ENCODE measurements around the gene CYP27B1. TPM values are rescaled to one million over a fixed set of nuclear protein-coding genes. Genes with fewer than 3 reads are reported as not detected.

Gene CYP27B1
- total and polyA plus RNA-seq, 2 experiments from 2014 or later, result 0.33 to 1.3 TPM

GRCh38 chr12:57755454-57756372 lies 11.2 kb downstream of the CYP27B1 start:
- Histone ChIP-seq H3K27ac (no peak overlapping the region), H3K36me3 (peaks cover 9% of the 10 kb centered on the region), H3K9me3 (ENCODE audit: low read depth) (no peaks in the 10 kb centered on the region), H3K27me3 (peaks cover 21% of the 10 kb centered on the region), H3K4me1 (ENCODE audit: low read depth) (peaks cover 12% of the 10 kb centered on the region), H3K4me3 (peak overlapping the region; percentile 83)
- no peak for TF ChIP-seq CTCF (IDR thresholded peaks at IDR 0.05; ENCODE audit: low read depth, low read length)
- DNase-seq (ENCODE audit: low read depth in 1 of 2, low spot score in 1 of 2), result peak in 1 of 2 donors; percentile 60

GRCh38 chr12:57755194-57755453 lies 11.8 kb downstream of the CYP27B1 start:
- DNase-seq (ENCODE audit: low read depth in 1 of 2, low spot score in 1 of 2), result no peak
- peaks cover 15% of the 10 kb centered on the region for H3K36me3 ChIP-seq
- peaks cover 12% of the 10 kb centered on the region for H3K4me1 ChIP-seq (ENCODE audit: low read depth)
- H3K4me3 ChIP-seq, result peak overlapping the region; percentile 83
- TF ChIP-seq CTCF (IDR thresholded peaks at IDR 0.05; ENCODE audit: low read depth, low read length), result no peak
- no peaks in the 10 kb centered on the region for H3K9me3 ChIP-seq (ENCODE audit: low read depth)
- no peak overlapping the region for H3K27ac ChIP-seq
- peaks cover 21% of the 10 kb centered on the region for H3K27me3 ChIP-seq

- no peak within 1 kb of the TSS for H3K27ac ChIP-seq
Observed at GRCh38 chr12:57754411-57755193, 12.3 kb downstream of the CYP27B1 start, which contains the start of gene MARCHF9. MARCHF9 (plus strand) TSS chr12:57755103; CDS start chr12:57755529, 426 bp downstream.

GRCh38 chr12:57753756-57754337 lies 13.0 kb downstream of the CYP27B1 start:
- no peak for TF ChIP-seq CTCF (IDR thresholded peaks at IDR 0.05; ENCODE audit: low read depth, low read length)
- peaks cover 18% of the 10 kb centered on the region for H3K36me3 ChIP-seq
- no peak overlapping the region for H3K27ac ChIP-seq
- DNase-seq (ENCODE audit: low read depth in 1 of 2, low spot score in 1 of 2), result no peak
- H3K9me3 ChIP-seq (ENCODE audit: low read depth), result no peaks in the 10 kb centered on the region
- H3K4me1 ChIP-seq (ENCODE audit: low read depth), result peaks cover 12% of the 10 kb centered on the region
- H3K27me3 ChIP-seq, result peaks cover 21% of the 10 kb centered on the region
- no peak overlapping the region for H3K4me3 ChIP-seq

More at GRCh38 chr12:57754411-57755193, 12.3 kb downstream of the CYP27B1 start, which contains the start of gene MARCHF9:
- no peaks in the 10 kb centered on the region for H3K9me3 ChIP-seq (ENCODE audit: low read depth)
- H3K4me3 ChIP-seq, result peak within 1 kb of the TSS; percentile 83
- DNase-seq (ENCODE audit: low read depth in 1 of 2, low spot score in 1 of 2), result peak in 1 of 2 donors; percentile 64
- peaks cover 15% of the 10 kb centered on the region for H3K36me3 ChIP-seq
- H3K27me3 ChIP-seq, result peaks cover 21% of the 10 kb centered on the region
- peaks cover 12% of the 10 kb centered on the region for H3K4me1 ChIP-seq (ENCODE audit: low read depth)
- TF ChIP-seq CTCF (IDR thresholded peaks at IDR 0.05; ENCODE audit: low read depth, low read length), result no peak

GRCh38 chr12:57752668-57753000 lies 14.2 kb downstream of the CYP27B1 start:
- Histone ChIP-seq H3K36me3 (peaks cover 18% of the 10 kb centered on the region), H3K27ac (no peak overlapping the region), H3K4me3 (peak overlapping the region; percentile 3), H3K9me3 (ENCODE audit: low read depth) (no peaks in the 10 kb centered on the region), H3K27me3 (peaks cover 15% of the 10 kb centered on the region), H3K4me1 (ENCODE audit: low read depth) (peaks cover 12% of the 10 kb centered on the region)
- TF ChIP-seq CTCF (IDR thresholded peaks at IDR 0.05; ENCODE audit: low read depth, low read length), result no peak
- DNase-seq (ENCODE audit: low read depth in 1 of 2, low spot score in 1 of 2), result no peak
